GM12878 (cell line): ENCODE data around the gene LYPLA2. TPM values are rescaled to one million over a fixed set of nuclear protein-coding genes. Genes with fewer than 3 reads are reported as not detected.

ENCODE experiments used
- ATAC-seq: fragments of 200-7000 bp; cut with Tn5 transposase; 3 replicates; pipeline ENCODE4 v1.9.1; 2020; ENCODE audit warnings: mild to moderate bottlenecking, moderate library complexity
- BruUV-seq: library from RNA; stranded (reverse); fragments of 400-500 nt; replicated peaks from 2 replicates; lab custom pipeline; 2021; lab: Mats Ljungman, UMichigan
- CTCF ChIA-PET: fragments of 300-600 bp; sonication (Branson Sonifier 250); formaldehyde crosslinking; extraction: SDS; loops from one replicate; lab custom pipeline; 2021; ENCODE audit warnings: inconsistent platforms; lab: Yijun Ruan, JAX
- POLR2A ChIA-PET: fragments of 350-600 bp; formaldehyde crosslinking; extraction: SDS; loops from one replicate; lab custom pipeline; 2021; ENCODE audit warnings: inconsistent platforms; lab: Charles Lee
- RAD21 ChIA-PET: fragments of 300-600 bp; sonication (Branson Sonifier 250); formaldehyde crosslinking; loops from one replicate; lab custom pipeline; 2023; ENCODE audit warnings: antibody characterized with exemption; ENCODE audit not compliant: unreplicated experiment; lab: Charles Lee
- SMC1A ChIA-PET: fragments of 300-600 bp; sonication (Branson Sonifier 250); formaldehyde crosslinking; loops from one replicate; lab custom pipeline; 2023; ENCODE audit not compliant: unreplicated experiment, uncharacterized antibody; lab: Charles Lee
- DNase-seq: peaks from one replicate; pipeline ENCODE4 v3.0.0-alpha.2; 2011; ENCODE audit warnings: low read depth, low spot score
- FAIRE-seq: peaks from 3 replicates; lab custom pipeline; 2011; peaks lifted over from hg19 to GRCh38; lab: Jason Lieb, UNC
- H2AFZ ChIP-seq: 2 replicates; pipeline ENCODE4 v1.6.0; 2011; ENCODE audit warnings: low read depth, low read length, control low read depth; ENCODE audit not compliant: control insufficient read depth
- H3K27ac ChIP-seq: 2 replicates; pipeline ENCODE4 v1.5.1; 2011; ENCODE audit warnings: control low read depth; ENCODE audit not compliant: control insufficient read depth, insufficient read depth
- H3K27me3 ChIP-seq, 2 experiments: replicated peaks in 1 of 2; 2 replicates each; pipeline versions ENCODE4 v1.6.0 to v1.6.1; 2011; ENCODE audit warnings: low read length in 1 of 2; ENCODE audit not compliant: control insufficient read depth in 2 of 2, insufficient read depth in 2 of 2
- H3K36me3 ChIP-seq, 2 experiments: 2 replicates each; pipeline ENCODE4 v1.5.1; 2011; ENCODE audit warnings: low read length in 1 of 2; ENCODE audit not compliant: control insufficient read depth in 2 of 2, insufficient read depth in 2 of 2
- H3K4me1 ChIP-seq: 2 replicates; pipeline ENCODE4 v1.6.1; 2011; ENCODE audit warnings: mild to moderate bottlenecking, low read length, moderate library complexity, mixed read lengths; ENCODE audit not compliant: control insufficient read depth, insufficient read depth
- H3K4me2 ChIP-seq: 2 replicates; pipeline ENCODE4 v1.6.0; 2011; ENCODE audit warnings: control low read depth; ENCODE audit not compliant: control insufficient read depth, insufficient read depth
- H3K4me3 ChIP-seq: fragments of 200-600 bp; sonication (generic); 2 replicates; pipeline ENCODE4 v1.5.1; 2016
- H3K79me2 ChIP-seq: 2 replicates; pipeline ENCODE4 v1.6.0; 2011; ENCODE audit warnings: low read length; ENCODE audit not compliant: control insufficient read depth, insufficient read depth
- H3K9ac ChIP-seq: 2 replicates; pipeline ENCODE4 v1.8.0; 2011; ENCODE audit warnings: low read length, control low read depth, mixed read lengths; ENCODE audit not compliant: control insufficient read depth, insufficient read depth
- H3K9me3 ChIP-seq: replicated peaks from 3 replicates; pipeline ENCODE4 v1.5.1; 2011; ENCODE audit warnings: mild to moderate bottlenecking, low read length; ENCODE audit not compliant: control insufficient read depth, insufficient read depth
- H4K20me1 ChIP-seq: 2 replicates; pipeline ENCODE4 v1.6.0; 2011; ENCODE audit not compliant: control insufficient read depth, insufficient read depth
- FOXM1 ChIP-seq: IDR thresholded peaks from 2 replicates; pipeline ENCODE4 v1.6.1; 2012; ENCODE audit warnings: low read depth, mild to moderate bottlenecking, inconsistent platforms, low read length, moderate library complexity
- POLR2AphosphoS5 ChIP-seq: IDR thresholded peaks from 2 replicates; pipeline ENCODE4 v1.6.1; 2011; ENCODE audit warnings: mild to moderate bottlenecking, low read length, inconsistent platforms
- SMC3 ChIP-seq: IDR thresholded peaks from 2 replicates; pipeline ENCODE4 v1.6.1; 2011; ENCODE audit warnings: low read length, improper control_type of control experiment, borderline replicate concordance
- WGBS: methylation state at CpG from one replicate; pipeline ENCODE4 v1.1.6; 2016; ENCODE audit warnings: low lambda C conversion rate; ENCODE audit not compliant: insufficient replicate concordance, insufficient coverage; ENCODE audit errors: missing lambda C conversion rate; 5-methylcytosine and 5-hydroxymethylcytosine counted together
- in situ Hi-C: fragments of 300-500 bp; cut with MboI; formaldehyde crosslinking; loops from 9 replicates; pipeline ENCODE4 v1.14.3; 2018; ENCODE audit warnings: mixed read lengths
- intact Hi-C: fragments of 100-400 bp; cut with micrococcal nuclease; formaldehyde crosslinking; loops from one replicate; pipeline ENCODE4 v1.14.2; 2022; ENCODE audit not compliant: unreplicated experiment
- polyA plus RNA-seq, 11 experiments: library from polyadenylated mRNA; depleted of rRNA in 4 of 11; unstranded in 6 of 11; stranded (reverse) in 5 of 11; fragments of >200 nt; fragmentation: Nextera tagmentation in 4 of 11; fragmentation: Illumina TruSeq in 1 of 11; extraction: Ambion mirVana in 4 of 11; extraction: Trizol in 1 of 11; gene quantifications; 1 replicate in 1 of 11; 2 replicates in 10 of 11; pipeline versions ENCODE4 v1.2.1 to v1.2.3, GENCODE V29; 2011 to 2016; ENCODE audit warnings: inconsistent platforms in 2 of 11, missing spikeins in 2 of 11, low read depth in 1 of 11
- total RNA-seq, 4 experiments: library from RNA; depleted of rRNA in 3 of 4; stranded (reverse); fragments of >200 nt in 3 of 4; fragmentation: Illumina TruSeq in 1 of 4; extraction: Trizol in 1 of 4; gene quantifications; 2 replicates each; pipeline versions ENCODE4 v1.2.1 to v1.2.3, GENCODE V29; 2013 to 2021

The LYPLA2 gene
- total and polyA plus RNA-seq, 10 of the 15 experiments (the other 5 are each of a cell fraction or from before 2014, with no cell fraction given): 2.7 to 129 (median 62.3) TPM

GRCh38 chr1:23745515-23745914 lies 45.4 kb upstream of the LYPLA2 start (continued):
- TF ChIP-seq SMC3: peak; percentile 34; the same call in 1 of the 2 replicates
- TF ChIP-seq, all 136 proteins: peak for 4

GRCh38 chr1:23748016-23748415 lies 42.9 kb upstream of the LYPLA2 start:
- Histone ChIP-seq H2AFZ (no peak overlapping the region), H3K27me3 (no peaks in the 10 kb centered on the region), H3K36me3 (peaks cover 17 to 21% of the 10 kb centered on the region in 2 experiments), H4K20me1 (peaks cover 4% of the 10 kb centered on the region), H3K4me2 (peak overlapping the region; percentile 28; the same call in 1 of the 2 replicates), H3K4me1 (peaks cover 3% of the 10 kb centered on the region; the same call in 1 of the 2 replicates), H3K27ac (peak overlapping the region; percentile 36; the same call in 1 of the 2 replicates), H3K4me3 (no peak overlapping the region), H3K9ac (no peak overlapping the region), H3K9me3 (no peaks in the 10 kb centered on the region), H3K79me2 (peaks cover 77% of the 10 kb centered on the region)
- RAD21 ChIA-PET: interaction anchor here (0.7 to 6.6 kb wide), 6 partner anchors 10 to 111 kb away, joined by 3 to 48 read pairs (median 3); partner anchors contain the start of gene RPL11
- ATAC-seq (no peak), DNase-seq (no peak), FAIRE-seq (no peak)
- intact Hi-C loops: no loop called here
- in situ Hi-C loops: loop anchor here (5.0 kb wide), 1 partner anchor 56 kb away; the partner anchor contains the start of gene RPL11
- WGBS: 43% methylated on average over 3 of the region's 3 CpGs
- BruUV-seq: no TSS peak
- TF ChIP-seq FOXM1 (no peak), POLR2AphosphoS5 (0 out of 2 replicates have a peak, but pooled peaks have one; percentile 21)
- POLR2A ChIA-PET: interaction anchor here (1.2 to 1.7 kb wide), 2 partner anchors 25 to 56 kb away, joined by 3 to 12 read pairs; partner anchors contain the start of gene RPL11
- SMC1A ChIA-PET: interaction anchor here (0.7 to 8.2 kb wide), 9 partner anchors 11 to 251 kb away, joined by 3 to 137 read pairs (median 5); partner anchors contain the start of gene RPL11
- CTCF ChIA-PET: interaction anchor here (0.9 to 11.3 kb wide), 7 partner anchors 20 to 203 kb away, joined by 3 to 155 read pairs (median 8); partner anchors contain the start of genes ID3 and RPL11
